ENCODE results near the gene PPP1R12B.
"Not testable (repeated sequence)": the region's sequence is repeated elsewhere in the genome, so short reads cannot be mapped to it uniquely, and the experiment has no call there.

Gene PPP1R12B

DNA sequence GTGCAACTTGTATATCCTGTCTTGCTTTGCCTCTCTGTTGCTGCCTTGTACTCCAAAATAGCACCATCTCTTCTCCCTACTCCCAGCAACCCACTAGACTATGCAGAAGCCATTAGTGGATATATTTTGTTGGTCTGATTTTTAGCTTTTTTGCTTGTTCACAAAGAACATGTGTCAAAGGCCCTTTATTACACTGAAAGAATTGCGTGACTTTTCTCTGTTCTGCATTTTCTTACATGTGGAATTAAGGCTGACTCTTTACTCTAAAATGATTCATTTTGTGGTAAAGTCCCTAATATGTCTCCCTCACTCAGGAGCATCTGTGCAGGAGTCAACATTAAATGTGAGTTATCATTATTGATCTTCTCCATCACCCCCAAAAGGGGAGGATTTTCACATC, 182.2 kb downstream of the PPP1R12B start:
- not testable (repeated sequence) for DNase-seq

DNA sequence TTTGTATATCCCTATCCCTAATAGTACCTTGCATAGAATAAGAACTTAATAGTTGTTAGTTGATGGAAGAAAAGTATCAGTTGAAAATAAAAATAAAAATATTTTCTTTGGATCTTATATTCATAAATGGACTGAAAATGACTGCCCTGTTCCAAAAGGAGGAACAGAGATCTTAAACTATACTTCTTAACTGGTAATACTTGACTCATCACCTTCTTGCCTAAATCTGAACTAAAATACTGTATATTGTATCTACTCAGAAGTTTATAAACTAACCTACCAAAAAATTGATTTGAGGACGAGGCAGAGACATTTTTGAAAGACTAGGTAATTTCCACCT, 182.9 kb downstream of the PPP1R12B start:
- no peak for DNase-seq

DNA sequence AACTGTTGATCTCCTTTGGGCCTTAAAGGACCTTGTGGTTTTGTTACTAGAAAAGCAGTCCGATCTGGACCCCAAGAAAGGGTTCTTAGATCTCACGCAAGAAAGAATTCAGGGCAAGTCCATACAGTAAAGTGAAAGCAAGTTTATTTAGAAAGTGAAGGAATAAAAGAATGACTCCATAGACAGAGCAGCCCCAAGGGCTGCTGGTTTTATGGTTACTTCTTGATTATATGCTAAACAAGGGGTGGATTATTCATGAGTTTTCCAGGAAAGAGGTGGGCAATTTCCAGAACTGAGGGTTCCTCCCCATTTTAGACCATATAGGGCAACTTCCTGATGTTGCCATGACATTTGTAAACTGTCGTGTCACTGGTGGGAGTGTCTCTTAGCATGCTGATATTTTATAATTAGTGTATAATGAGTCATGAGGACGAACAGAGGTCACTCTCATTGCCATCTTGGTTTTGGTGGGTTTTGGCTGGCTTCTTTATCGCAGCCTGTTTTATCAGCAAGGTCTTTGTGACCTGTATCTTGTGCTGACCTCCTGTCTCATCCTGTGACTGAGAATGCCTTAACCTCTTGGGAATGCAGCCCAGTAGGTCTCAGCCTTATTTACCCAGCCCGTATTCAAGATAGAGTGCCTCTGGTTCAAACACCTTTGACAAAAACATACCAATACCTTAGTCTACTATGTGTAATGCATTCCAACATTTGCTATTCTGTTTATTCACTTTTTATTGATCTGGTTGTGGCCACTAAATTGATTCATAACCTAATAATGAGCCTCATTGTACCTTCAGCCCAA, 183.5 kb downstream of the PPP1R12B start:
- DNase-seq: not testable (repeated sequence)

DNA sequence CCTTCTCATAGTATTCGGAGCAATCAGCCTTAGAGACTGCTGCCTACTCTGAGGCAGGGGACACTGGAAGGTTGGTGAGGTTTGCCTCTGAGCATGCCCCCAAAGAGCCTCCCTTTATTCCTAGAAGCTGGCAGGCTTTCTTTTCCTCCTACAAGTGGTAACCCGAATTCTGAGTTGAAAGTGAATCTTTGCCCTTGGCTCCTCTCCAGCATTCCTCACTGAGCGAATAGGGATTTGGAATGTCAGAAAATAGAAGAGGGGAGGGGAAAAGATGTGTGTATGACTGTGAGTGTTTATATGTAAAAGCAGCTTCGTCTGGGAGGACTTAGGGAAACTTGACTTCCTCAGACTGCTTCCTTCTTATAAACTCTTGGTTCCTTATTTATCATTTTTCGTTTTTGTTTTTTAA, 190.7 kb downstream of the PPP1R12B start:
- peak; percentile 19 for DNase-seq

DNA sequence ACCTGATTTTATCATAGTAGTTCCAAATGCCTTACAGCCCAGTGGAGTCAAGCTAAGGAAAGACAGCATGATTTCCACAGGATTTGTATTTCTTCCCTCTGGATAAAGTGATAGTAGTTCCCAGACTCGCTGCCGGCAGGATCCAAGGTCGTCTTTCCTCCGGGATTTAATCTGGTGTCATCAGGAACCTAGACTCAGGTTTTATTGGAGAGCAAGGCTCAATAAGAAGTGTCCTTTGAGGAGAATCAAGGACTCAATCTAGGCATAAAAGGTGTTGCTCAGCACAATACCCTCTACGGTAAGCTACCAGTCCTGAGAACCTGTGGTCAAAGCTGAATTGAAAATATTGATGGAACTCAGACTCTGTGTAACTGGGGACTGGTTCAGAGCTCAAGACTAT, 191.1 kb downstream of the PPP1R12B start:
- DNase-seq: peak; percentile 19

DNA sequence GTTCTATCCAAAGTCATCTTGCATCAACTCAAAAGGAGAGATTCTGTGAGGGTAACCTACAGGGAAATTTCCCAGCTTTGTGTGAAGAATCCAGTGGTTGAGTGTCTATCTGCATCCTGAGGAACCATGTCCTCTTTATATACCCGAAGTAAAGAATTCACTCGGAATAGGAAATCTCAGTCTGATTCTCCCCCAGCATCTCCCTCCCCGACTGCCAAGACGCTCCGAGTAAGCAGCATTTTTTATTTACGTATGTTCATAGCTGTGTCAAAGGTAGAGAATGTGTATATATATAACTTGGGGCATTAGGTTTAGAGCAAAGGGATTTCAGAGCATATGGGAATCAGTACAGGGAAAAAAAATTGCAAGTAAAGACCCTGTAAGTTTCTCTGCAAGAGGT, 191.5 kb downstream of the PPP1R12B start:
- DNase-seq: peak; percentile 11

DNA sequence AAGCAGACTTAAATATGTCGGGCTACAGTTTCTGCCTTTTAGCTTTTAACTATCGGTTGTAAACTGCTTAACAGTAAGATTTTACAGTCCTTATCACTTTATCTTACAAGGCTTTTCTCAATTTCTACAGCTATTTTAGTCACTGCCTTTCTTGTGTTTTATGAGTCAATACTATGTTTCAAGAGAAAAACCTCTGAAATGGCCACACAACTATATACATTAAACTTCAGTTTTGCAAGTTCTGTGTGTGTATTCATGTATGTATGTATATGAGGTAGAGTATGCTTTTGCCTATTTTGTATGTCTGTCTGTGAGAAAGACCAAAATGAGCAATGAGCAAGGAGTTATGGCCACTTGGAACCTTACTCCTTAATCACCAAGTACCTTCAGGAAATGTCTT, 191.9 kb downstream of the PPP1R12B start:
- no peak for DNase-seq

DNA sequence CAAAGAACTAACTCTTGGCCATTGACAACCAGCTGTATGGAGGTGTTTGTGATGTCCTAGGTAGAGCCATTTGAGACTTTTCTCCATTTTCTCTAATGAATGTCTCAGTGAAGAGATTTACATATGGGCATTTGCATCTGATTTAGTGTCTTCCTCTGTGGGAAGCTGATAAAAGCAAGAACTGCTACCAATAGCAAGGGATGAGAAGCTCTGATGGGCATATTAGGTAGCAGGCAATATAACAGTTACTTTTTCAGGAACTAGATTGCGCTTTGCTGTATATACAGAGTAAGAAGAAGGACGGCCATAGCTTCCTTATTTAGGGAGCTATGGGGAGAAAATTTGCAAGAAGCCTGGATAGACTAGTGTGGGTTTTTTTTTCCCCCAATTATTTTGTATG, 192.4 kb downstream of the PPP1R12B start:
- DNase-seq: not testable (repeated sequence)

DNA sequence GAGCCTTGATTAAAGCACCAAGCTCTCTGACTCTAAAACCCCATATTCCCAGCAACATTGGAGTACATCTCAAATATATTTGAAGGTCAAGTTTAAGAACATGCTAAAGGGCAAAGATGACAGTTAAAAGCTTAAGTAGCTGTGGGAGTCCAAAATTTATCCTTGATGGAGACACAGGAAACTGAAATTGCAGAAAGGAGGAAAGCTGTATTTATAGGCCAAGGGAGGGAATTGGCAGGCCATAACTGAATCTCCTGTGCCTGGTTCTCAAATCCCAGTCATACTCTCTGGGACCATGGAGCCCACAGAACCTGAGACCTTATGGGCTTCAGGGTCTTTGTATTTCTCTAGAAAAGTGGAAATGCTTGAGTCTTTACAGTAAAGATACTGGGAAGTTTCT, 193.9 kb downstream of the PPP1R12B start:
- DNase-seq: not testable (repeated sequence)

DNA sequence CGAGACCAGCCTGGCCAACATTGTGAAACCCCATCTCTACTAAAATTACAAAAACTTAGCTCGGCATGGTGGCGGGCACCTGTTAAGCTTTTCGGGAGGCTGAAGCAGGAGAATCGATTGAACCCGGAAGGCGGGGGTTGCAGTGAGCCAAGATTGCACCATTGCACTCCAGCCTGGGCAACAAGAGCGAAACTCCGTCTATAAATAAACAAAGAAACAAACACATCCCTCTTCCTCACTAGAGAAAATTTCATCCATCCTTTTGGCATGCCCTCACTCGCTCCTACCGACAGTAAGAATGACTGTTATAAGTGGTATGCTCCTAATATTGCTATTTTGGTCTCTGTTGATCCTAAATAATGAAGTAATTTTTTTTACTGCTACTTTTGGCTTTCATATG, 195.0 kb downstream of the PPP1R12B start:
- DNase-seq: not testable (repeated sequence)

DNA sequence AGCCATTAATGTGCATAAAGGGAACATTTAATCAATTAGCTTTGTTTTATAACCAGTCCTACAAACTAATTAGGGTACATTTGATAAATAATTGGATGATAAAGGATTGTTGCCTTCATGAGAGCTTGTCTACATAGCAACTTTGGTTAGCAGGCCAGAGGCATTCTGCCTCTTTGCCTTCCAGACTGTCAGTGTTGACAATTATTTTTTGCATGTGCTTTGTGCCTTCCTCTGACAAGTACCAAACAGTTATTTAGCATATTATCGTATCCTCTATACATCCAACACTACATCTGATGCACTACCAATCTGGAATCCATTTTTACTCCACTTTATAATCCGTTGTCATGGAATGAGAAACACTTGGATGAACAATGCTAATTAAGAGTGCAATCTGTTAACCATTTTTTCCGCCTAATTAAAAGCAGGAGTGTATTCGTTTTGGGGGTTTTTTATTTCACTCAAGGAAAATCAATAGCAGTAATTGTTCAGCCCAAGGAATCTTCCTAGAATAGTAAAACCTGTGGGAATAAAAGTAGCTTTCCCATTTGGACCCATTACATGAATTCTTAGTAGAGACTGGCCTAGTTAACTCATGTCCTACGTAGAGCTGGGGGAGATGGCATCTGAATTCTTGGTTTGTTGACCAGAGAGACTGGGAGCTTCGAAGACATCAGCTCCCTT, 196.4 kb downstream of the PPP1R12B start:
- DNase-seq: not testable (repeated sequence)

DNA sequence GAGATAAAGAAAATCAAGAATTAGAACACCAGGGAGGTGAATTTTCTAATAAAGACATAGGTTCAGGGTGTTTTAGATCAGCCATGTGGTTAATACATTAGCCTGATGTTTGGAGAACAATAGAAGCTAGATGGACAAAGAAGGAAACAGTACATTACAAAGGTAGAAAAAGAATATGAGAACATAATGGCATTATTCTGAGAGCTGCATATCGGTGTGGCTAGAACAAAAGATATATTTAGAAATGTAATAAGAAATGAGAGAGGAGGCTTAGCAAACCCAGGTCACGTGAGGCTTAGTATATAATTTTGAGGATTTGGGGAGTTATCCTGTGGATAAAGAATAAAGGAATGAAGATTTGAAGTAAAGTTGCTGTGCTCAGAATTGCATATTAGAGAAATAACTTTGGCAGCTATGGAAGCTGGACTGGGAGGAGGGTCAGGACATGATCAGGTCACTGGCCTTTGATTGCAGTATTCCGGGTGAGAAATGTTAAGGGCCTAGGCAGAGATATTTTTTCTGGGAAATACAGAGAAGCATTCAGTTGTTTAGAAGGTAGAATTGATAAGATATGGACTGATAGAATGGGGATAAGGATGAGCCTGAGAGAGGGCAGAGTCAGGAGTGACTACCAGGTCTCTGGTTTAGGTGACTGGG, 197.3 kb downstream of the PPP1R12B start:
- DNase-seq: not testable (repeated sequence)

DNA sequence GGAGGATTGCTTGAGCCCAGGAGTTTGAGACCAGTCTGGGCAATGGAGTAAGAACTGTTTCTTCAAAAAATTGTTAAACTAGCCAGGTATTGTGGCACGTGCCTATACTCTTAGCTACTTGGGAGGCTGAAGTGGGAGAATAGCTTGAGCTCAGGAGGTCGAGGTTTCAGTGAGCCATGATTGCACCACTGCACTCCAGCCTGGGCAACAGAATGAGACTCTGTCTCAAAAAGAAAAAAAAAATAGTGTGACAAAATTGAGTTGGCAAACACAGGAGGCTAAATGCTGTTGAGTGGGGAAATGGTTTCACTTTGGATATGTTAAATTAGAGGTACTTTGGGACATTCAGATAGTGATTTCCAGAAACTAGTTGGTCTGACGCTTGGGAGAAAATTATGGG, 197.9 kb downstream of the PPP1R12B start:
- DNase-seq: not testable (repeated sequence)

DNA sequence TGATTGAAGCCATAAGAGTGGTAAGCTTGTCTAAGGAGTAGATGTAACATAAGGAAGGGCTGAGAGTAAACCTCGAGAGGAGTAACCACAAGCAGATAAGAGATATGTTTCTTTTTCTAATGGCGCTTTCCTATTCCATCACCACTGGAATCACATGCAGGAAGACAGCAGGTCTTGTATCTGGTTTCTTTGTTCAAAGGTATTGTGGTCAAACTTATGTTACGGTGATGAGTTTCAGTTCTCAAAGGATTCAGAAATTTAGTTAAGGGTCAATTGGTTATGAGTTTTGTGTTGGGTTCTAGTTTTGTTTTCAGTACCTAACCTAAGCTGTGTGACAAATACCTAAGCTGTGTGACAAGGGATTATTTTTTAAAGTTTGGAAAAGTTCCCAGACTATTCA, 198.3 kb downstream of the PPP1R12B start:
- not testable (repeated sequence) for DNase-seq

DNA sequence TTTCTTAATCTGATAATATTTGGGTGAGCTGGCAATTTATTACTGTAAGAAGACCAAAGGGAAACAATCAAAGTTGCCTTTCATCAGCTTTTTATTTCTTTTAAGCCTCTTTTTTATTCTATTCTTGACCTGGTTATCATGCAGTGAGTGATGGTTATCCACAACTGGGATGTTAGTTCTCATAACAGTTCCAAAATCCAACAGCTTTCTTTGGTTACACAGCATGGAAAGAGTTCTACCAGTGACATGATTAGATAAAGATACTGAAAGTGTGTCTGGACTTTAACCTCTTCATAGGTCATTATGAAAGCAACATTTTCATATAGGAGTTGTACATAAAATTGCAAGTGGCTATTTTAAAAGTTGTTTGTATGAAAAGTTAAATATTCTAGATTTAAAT, 198.7 kb downstream of the PPP1R12B start:
- DNase-seq: no peak

DNA sequence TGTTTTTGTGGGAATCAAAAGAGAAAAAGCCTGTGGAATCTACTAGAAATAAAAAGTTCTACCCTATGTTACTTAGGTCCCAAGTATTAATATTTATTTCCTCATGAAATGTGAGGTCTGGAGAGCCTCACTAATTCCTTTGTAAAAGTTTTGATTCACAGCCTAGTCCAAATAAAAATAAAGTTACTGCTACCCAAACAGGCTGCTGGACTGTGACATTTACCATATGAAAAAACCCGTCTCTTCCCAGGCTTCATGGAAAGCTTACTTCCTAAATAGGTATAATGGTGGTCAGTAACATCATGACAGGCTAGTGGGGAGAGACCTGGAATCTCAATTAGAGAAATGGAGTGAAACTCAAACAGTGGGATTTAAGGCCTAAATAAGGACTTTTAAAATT, 201.6 kb downstream of the PPP1R12B start:
- DNase-seq: not testable (repeated sequence)

DNA sequence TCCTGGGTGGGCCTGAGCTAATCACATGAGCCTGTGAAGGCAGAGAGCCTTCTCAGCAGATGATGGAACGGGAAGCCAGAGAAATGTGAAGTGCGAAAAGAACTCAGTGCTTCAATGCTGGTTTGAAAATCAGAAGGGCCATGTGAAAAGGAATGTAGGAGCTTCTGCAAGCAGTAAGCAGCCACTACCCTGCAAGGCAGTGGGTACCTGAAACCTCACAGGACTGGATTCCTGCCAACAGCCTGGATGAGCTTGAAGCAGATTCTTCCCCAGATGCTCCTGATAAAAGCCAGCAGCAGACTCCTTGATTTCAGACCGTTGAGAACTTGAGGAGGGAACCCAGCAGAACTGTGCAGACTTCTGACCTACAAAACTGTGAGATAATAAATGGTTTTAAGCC, 203.2 kb downstream of the PPP1R12B start:
- DNase-seq: no peak

DNA sequence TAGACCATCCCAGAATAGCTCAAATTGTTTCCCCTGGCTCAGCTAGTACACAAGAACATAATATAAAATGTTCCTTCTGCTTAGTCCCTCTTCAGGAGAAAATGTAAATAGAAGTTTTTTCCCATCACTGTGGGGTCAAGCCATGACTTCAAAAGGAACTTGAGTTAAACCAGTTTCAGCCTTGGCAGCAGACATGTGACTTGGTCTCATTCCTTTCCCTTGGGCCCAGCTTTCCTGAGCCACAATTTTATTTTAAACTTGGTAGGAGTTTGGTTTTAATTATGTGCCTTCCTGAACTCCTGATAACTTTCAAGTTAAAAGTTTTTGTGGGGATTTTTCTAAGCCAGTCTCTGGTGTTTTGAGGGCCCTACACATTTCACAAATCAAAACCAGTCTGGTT, 204.1 kb downstream of the PPP1R12B start:
- not testable (repeated sequence) for DNase-seq

DNA sequence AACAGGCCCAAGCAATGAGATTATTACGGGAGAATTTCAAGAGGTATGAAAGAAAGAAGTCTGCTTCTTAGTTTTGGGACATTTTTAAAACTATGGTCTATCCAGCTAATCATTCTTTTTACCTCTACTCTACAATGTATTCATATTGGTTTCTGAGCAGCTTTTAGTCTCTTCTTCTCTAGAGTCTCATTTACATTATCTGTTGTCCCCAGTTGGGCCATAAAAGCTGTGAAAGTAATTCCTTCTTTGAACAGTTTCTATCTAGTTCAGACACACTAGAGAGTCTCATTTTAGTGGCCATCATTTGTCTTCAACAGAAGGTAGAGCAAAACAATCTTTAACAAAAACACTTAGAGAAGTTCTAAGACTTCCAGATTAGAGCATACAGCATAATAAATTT, 204.6 kb downstream of the PPP1R12B start:
- DNase-seq: not testable (repeated sequence)

DNA sequence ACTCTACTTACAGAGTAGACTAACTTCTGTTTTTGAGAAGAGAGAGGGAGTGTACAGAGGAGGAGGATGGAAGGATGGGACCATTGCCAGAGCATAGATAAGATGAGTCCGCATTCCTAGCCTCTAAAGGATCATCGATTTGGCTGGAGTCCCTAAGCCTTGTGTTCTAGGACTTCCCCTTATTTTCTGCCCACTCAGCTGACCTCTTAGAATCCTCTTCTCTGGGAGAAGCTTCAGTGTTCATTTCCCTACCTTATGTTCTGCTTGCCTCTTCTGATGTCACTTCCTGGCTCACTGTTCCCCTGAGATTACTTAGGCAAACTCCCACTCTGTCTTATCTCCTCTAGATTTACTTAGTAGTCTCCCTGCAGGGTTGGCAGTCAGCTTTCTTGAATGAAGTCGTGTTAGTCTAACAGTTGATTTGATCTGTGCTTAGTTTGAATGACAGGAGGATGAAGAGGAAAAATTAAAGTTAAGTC, 205.1 kb downstream of the PPP1R12B start:
- DNase-seq: no peak

DNA sequence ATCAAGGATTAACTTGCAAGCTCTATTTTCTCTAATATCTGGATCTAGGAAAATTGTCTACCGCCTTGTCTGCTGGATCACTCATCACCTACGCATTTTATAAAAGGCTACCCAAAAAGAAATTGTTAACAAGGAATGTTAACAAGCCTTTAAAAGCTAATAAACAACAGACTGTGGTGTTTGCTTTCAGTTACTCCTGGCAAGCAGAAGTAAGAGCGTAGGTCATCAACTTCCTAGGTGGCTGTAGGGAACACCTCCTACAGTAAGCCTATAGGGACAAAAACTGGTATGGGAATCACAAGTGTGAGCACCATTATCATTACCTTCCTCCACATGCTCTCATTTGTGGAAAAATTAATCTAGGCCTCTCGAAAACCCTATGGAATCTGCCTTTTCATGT, 206.1 kb downstream of the PPP1R12B start:
- DNase-seq: not testable (repeated sequence)

DNA sequence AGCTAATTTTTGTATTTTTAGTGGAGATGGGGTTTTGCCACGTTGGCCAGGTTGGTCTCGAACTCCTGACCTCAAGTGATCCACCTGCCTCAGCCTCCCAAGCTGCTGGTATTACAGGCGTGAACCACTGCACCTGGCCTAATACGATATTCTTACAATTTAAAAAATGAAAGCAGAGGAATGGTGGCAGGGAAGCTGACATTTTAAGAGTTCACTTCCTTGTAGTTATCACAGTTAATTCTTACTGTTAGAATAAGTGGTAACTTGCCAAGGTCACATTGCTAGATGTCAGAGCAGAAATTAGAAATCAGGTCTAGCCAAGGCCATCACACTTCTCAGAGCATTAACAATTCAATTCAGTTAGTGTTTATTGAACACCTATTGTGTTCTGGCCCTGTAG, 207.5 kb downstream of the PPP1R12B start:
- not testable (repeated sequence) for DNase-seq

DNA sequence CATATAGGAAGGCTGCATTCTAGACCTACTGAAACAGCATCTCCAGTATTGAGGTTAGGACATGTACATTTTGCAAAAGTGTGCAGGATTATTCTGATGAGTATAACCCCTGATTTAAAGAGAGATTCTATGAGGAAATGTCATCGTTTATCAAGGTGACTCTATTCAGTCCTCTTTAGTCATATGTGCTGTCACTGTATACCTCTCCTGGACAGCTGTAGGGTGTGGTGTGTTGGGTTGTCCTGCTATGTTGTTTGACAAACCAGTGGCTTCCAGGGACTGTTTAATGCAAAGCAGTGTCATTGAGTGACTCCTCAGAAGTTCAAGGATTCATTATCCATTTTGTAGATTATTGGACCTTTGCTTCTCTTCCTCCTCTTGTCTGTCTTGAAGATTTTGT, 209.2 kb downstream of the PPP1R12B start:
- DNase-seq: not testable (repeated sequence)

Measured in right kidney (tissue), 1 donor.